Hematopoietic multipotent progenitor cell treated with erythropoietin and hydrocortisone succinate and interleukin-3 and kit ligand, for 17 days (in vitro differentiated cells): ENCODE data around the gene CT45A1.
"Not testable (repeated sequence)": the region's sequence is repeated elsewhere in the genome, so short reads cannot be mapped to it uniquely, and the experiment has no call there.

Experiments used
- DNase-seq: peaks from one replicate; pipeline ENCODE4 v3.0.0-alpha.2; 2015; ENCODE audit warnings: low spot score

Gene CT45A1, protein sequence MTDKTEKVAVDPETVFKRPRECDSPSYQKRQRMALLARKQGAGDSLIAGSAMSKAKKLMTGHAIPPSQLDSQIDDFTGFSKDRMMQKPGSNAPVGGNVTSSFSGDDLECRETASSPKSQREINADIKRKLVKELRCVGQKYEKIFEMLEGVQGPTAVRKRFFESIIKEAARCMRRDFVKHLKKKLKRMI

DNA sequence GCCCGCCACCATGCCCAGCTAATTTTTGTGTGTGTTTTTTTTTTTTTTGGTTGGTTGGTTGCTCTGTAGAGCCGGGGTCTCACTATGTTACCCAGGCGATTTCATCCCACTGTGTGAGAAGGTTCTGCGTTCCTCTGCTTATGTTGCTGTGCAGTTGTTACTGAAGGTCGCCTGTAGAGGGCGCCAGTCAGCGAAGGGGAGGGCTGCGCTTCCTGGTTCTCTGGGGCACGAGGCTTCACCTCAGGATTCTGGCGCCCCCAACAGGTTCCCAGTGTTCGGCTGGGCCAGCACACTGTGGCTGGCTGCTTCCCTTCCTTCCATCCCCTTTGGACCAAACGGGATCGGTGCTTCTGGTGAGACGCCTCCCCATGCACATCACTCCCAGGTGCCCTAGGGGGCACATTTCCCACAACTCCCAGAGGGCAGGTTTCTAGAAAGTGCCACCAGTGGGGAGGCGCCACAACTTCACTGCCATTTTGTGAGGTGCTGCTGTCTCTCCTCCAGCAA is at the start of gene CT45A1:
CT45A1 (plus strand) TSS at position 457 of the 507 bp plus-strand sequence. CDS start 5,302 bp downstream, outside the sequence.
- DNase-seq: peak; percentile 28

DNA sequence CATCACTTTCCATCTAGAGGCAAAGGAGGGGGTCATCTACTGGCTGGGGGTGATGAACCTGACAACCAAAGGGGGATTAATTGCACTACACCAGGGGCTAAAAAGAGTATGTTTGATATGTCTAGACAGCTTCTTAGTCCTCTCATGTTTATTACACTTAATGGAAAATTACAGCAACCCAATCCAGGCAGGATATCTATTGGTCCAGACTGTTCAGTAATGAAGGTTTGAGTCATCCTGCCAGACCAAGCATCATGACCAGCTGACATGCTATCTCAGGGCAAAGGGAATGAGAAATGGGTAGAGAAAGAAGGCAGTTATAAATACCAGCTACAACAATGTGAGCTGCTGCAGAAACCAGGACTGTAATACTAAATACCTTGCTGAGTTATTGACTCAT is 40.5 kb upstream of the CT45A1 start:
- DNase-seq: not testable (repeated sequence)

DNA sequence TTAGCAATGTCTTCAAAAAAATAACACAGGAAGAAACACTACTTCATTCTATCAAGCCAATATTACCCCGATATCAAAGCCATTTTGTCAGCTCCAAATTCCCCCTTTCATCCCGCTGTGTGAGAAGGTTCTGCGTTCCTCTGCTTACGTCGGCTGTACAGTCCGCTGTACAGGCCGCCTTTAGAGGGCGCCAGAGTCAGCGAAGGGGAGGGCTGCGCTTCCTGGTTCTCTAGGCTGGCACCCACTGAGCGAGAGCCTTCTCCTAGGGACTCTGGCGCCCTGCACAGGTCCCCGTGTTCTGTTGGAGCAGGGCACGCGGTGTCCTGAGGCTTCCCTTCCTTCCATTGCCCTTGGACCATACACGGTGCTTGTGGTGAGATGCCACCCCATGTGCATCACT is 25.3 kb upstream of the CT45A1 start:
- DNase-seq: no peak

DNA sequence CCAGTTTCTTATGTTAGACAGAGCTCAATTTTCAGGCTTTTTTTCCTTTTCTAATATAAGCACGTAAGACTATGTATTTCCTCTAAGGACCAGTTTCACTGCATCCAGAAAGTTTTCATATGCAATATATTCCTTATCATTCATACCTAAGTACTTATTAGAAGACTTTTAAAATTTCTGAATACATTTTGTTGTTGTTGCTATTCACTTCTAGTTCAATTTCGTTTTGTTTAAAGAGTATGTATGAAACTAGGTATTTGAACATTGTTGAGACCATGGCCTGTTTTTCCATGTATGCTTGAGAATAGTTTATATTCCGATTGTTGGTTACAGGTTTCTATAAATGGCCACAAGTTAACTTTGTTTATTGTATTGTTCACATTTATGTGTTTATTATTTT is 18.0 kb upstream of the CT45A1 start:
- DNase-seq: no peak

DNA sequence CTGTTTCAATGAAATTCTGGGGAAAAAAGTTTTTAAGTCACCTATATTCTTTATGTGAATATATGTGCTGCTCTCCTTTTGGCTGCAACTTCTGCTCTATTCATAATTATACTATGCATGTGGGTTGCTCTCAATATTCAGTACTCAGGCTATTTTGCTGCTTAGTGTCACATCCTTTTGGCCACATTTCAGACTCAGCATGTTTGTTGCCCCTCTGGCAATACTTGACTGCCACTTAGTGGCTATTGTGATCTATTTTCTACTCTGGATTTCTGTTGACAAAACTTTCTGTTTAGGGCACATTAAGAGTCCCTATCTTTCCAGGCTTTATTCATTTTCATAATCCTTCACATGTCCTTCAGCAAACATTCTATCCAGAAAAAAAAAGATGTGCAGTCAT is 15.8 kb upstream of the CT45A1 start:
- no peak for DNase-seq

DNA sequence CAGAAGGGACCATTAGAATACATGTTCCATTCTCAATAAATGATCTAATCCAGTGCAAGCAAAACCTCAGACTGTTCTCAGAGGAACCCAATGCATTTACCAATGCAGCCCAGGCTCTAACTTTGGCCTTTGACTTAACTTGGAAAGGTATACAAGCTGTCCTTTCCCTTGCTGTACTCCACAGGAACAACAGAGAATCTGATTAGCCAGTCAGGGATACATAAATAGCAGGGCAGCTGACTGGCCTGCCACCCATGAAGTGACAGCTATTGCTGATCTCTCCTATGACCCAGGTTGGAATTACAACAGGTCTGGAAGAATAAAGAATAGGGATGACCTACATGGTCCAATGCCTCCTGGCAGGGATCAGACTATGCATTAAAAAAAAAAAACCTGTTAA is 14.5 kb upstream of the CT45A1 start:
- no peak for DNase-seq

DNA sequence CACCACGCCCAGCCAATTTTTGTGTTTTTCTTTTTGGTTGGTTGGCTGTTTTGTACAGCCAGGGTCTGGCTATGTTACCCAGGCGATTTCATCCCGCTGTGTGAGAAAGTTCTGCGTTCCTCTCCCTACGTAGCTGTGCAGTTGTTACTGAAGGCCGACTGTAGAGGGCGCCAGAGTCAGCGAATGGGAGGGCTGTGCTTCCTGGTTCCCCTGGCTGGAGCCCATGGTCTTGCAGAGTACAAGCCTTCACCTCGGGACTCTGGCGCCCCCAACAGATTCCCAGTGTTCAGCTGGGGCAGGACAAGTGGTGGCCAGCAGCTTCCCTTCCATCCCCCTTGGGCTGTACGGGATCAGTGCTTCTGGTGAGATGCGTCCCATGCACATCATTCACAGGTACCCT is 5.6 kb upstream of the CT45A1 start:
- DNase-seq: peak; percentile 26

DNA sequence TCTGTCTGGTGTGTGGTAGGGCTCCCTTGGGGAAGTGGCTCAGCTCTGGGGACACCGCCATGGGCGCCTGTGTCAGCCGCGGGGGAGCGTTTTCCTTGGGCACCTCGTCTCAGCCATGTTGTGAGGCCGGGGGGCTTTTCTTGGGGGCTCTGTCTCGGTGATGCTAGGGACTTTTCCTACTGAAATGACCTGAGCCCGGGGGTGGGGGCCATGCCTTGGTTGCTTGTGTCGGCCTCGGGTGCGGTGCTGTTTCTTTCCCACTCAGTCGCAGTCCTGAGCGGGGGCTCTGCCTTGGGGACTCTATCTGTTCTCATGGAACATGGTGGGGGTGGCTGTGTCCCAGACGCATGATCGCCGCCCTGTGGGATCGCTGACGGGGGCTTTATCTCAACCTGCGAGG is 356 bp downstream of the CT45A1 start:
- DNase-seq: no peak

DNA sequence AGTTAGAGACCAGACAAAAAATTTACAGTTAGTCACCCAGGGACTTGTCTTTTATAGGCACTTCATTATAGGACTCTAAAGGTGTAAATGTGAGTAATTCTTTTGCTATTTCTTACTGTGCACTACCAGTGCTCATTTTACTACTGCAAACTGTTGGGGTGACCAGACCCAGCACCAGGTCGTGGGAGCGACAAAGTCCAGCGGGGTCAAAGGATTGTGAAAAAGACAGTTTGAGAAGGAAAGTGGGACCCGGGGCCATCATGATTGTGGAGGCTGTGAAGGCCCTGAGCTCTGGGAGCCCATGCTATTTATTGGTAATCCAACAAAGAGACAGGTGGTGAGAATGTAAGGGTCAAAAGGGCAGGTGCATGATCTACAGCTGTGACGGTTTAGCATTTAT is 21.2 kb downstream of the CT45A1 start:
- not testable (repeated sequence) for DNase-seq

DNA sequence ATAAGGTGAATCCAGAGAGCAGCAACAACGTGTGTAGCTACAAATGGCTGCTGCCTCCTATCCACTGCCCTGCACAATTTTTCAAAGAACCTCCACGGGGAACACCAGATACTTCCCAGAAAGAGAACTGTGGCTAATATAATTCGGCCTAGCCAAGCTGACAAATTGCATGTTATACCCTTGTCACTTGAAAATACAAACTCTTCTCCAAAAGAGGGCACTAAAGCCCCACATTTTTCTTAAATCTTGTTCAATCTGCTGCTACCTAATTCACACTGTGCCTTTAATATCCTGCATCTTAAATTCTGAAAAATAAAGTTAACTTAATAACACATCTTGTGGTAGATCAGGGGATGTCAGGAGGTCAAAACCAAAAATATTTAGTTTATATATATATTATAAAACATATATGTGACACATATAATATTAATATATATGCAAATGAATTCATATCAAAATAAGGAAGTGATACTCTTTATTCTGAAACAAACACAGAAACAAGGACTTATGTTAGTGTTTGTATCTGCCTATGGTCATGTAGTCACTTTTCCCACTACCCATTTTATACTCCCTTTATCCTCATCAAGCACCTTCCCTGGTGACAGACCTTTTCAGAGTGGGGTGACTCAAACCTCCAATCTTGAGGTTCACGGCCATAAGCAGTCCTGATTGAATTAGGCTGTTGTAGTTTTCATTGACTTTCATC is 24.1 kb downstream of the CT45A1 start:
- no peak for DNase-seq

DNA sequence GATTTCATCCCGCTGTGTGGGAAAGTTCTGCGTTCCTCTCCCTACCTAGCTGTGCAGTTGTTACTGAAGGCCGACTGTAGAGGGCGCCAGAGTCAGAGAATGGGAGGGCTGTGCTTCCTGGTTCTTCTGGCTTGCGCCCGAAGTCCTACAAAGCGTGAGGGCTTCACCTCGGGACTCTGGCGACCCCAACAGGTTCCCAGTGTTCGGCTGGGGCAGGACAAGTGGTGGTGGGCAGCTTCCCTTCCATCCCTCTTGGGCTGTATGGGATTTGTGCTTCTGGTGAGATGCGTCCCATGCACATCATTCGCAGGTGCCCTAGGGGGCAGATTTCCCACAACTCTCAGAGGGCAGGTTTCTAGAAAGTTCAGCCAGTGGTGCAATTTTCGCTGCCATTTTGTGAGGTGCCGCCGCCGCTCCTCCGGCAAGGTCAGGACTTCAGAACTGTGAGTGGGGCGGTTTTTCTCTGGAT is 27.3 kb downstream of the CT45A1 start:
- peak; percentile 13 for DNase-seq

DNA sequence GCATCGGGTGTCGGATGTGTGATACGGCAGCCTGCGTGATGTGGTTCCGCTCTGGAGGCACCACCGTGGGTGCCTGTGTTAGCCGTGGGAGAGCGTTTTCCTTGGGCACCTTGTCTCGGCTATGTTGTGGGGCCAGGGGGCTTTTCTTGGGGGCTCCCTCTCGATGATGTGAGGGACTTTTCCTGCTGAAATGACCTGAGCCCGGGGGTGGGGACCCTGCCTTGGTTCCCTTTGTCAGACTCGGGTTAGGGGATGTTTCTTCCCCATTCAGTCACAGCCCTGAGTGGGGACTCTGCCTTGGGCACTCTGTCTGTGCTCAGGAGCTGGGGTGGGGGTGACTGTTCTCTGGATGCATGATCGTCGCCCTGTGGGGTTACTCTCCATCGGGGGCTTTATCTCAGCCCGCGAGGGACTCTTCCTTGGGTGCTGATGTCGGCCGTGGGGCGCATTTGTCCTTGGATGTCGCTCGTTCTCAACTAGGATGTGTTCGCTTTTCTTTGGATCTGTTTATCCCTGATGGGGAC is 27.8 kb downstream of the CT45A1 start:
- DNase-seq: no peak

DNA sequence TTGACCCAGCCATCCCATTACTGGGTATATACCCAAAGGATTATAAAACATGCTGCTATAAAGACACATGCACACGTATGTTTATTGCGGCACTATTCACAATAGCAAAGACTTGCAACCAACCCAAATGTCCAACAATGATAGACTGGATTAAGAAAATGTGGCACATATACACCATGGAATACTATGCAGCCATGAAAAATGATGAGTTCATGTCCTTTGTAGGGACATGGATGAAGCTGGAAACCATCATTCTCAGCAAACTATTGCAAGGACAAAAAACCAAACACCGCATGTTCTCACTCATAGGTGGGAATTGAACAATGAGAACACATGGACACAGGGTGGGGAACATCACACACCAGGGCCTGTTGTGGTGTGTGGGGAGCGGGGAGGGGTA is 31.3 kb downstream of the CT45A1 start:
- DNase-seq: not testable (repeated sequence)

DNA sequence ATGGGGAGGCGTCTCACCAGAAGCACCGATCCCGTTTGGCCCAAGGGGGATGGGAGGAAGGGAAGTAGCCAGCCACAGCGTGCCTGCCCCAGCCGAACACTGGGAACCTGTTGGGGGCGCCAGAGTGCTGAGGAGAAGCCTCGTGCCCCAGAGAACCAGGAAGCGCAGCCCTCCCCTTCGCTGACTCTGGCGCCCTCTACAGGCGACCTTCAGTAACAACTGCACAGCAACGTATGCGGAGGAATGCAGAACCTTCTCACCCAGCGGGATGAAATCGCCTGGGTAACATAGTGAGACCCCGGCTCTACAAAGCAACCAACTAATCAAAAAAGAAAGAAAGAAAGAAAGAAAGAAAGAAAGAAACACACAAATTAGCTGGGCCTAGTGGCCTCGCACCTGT is 54.7 kb downstream of the CT45A1 start, which contains the start of gene CT45A3:
CT45A3 (minus strand) TSS at position 101 of the 400 bp plus-strand sequence. CDS start 3,747 bp downstream, outside the sequence.
- not testable (repeated sequence) for DNase-seq
